Measurements from ENCODE around the gene COMMD8. TPM values are rescaled to one million over a fixed set of nuclear protein-coding genes. Genes with fewer than 3 reads are reported as not detected.

Gene COMMD8
- total RNA-seq, 3 donors from 2014 or later (not counting 1 experiment from before 2014, with no cell fraction given) = 12.3 to 19.6 (median 13.1) TPM

DNA sequence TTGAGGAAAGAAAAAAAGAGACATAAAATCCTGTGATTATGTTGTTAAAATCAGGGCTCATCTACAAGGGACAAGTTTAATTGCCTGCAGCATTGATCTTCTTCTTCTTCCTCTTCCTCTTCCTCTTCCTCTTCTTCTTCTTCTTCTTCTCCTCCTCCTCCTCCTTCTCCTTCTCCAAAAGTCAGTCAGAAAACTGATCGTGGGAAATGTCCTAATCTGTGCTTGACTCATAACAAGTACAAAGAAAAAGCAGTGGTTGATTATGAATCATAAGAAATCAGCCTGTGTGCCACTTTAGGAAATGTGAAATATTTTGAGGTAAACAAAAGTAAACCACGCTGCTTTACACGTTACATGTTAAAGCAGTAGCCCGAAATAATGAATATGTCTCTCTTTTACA lies 18.8 kb upstream of the COMMD8 start:
- no peak overlapping the region for H3K4me3 ChIP-seq (ENCODE audit: low read length)
- Mint-ChIP-seq H3K9me3 (no peaks in the 10 kb centered on the region), H3K27me3 (ENCODE audit: low read depth in 2 of 2) (no peaks in the 10 kb centered on the region), H3K4me1 (peaks cover 25 to 26% of the 10 kb centered on the region in 2 donors), H3K4me3 (no peak overlapping the region), H3K36me3 (no peaks in the 10 kb centered on the region), H3K27ac (peak overlapping the region; percentile 14 to 58)
- intact Hi-C loops (cut with micrococcal nuclease) = no loop called here
- no peaks in the 10 kb centered on the region for H3K9me3 ChIP-seq (ENCODE audit: control insufficient read depth, insufficient read depth, low read length)
- DNase-seq (peak in 1 of 2 donors; percentile 7), ATAC-seq (peak in 1 of 3 donors; percentile 12)
- no peaks in the 10 kb centered on the region for H3K27me3 ChIP-seq (ENCODE audit: control insufficient read depth, insufficient read depth, low read length)
- H3K27ac ChIP-seq (ENCODE audit: low read length) = no peak overlapping the region
- TF ChIP-seq, protein P1, sequence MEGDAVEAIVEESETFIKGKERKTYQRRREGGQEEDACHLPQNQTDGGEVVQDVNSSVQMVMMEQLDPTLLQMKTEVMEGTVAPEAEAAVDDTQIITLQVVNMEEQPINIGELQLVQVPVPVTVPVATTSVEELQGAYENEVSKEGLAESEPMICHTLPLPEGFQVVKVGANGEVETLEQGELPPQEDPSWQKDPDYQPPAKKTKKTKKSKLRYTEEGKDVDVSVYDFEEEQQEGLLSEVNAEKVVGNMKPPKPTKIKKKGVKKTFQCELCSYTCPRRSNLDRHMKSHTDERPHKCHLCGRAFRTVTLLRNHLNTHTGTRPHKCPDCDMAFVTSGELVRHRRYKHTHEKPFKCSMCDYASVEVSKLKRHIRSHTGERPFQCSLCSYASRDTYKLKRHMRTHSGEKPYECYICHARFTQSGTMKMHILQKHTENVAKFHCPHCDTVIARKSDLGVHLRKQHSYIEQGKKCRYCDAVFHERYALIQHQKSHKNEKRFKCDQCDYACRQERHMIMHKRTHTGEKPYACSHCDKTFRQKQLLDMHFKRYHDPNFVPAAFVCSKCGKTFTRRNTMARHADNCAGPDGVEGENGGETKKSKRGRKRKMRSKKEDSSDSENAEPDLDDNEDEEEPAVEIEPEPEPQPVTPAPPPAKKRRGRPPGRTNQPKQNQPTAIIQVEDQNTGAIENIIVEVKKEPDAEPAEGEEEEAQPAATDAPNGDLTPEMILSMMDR (IDR thresholded peaks at IDR 0.05) = no peak
- H3K4me1 ChIP-seq (ENCODE audit: control insufficient read depth, insufficient read depth, low read length) = peaks cover 4% of the 10 kb centered on the region
- H3K36me3 ChIP-seq (ENCODE audit: control insufficient read depth, insufficient read depth, low read length) = no peaks in the 10 kb centered on the region
- WGBS (ENCODE audit: insufficient coverage) = 14% methylated on average over 1 of the region's 4 CpGs

GRCh38 chr4:47478804-47479203 lies 15.3 kb upstream of the COMMD8 start:
- H3K27me3 ChIP-seq (ENCODE audit: control insufficient read depth, insufficient read depth, low read length) = no peaks in the 10 kb centered on the region
- no peak overlapping the region for H3K27ac ChIP-seq (ENCODE audit: low read length)
- H3K4me3 ChIP-seq (ENCODE audit: low read length) = no peak overlapping the region
- intact Hi-C loops (cut with micrococcal nuclease) = no loop called here
- WGBS (ENCODE audit: insufficient coverage) = 91% methylated on average over 4 of the region's 4 CpGs
- no peaks in the 10 kb centered on the region for H3K9me3 ChIP-seq (ENCODE audit: control insufficient read depth, insufficient read depth, low read length)
- ATAC-seq = no peak
- no peaks in the 10 kb centered on the region for H3K27me3 Mint-ChIP-seq (ENCODE audit: low read depth in 2 of 2)
- no peak overlapping the region for H3K27ac Mint-ChIP-seq
- no peaks in the 10 kb centered on the region for H3K36me3 ChIP-seq (ENCODE audit: control insufficient read depth, insufficient read depth, low read length)
- no peak overlapping the region for H3K4me3 Mint-ChIP-seq
- H3K4me1 ChIP-seq (ENCODE audit: control insufficient read depth, insufficient read depth, low read length) = no peaks in the 10 kb centered on the region
- no peak for DNase-seq
- TF ChIP-seq, protein P1 (IDR thresholded peaks at IDR 0.05) = no peak
- H3K36me3 Mint-ChIP-seq = no peaks in the 10 kb centered on the region
- peaks cover 5 to 6% of the 10 kb centered on the region in 2 donors for H3K4me1 Mint-ChIP-seq
- H3K9me3 Mint-ChIP-seq = no peaks in the 10 kb centered on the region

DNA sequence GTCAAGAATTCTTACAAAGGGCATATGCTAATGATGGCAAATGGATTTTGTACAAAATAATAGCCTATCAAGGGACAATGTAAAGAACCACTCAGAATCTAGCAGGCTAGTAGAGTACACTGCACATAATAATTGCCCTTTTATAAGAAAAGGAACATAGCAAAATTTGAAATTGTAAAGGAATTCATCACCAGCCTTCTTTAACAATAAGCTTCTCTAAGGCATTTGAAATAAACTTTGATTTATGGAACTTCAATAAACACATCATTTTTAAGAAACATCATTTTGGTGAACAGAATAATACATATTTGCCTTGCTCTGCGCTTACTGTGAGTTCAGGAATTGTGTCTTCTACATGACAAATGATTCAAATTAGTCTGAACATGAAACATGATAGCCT lies 11.9 kb upstream of the COMMD8 start:
- H3K27me3 Mint-ChIP-seq (ENCODE audit: low read depth in 2 of 2) = peaks cover 0 to 3% of the 10 kb centered on the region in 2 donors
- Histone ChIP-seq H3K27me3 (ENCODE audit: control insufficient read depth, insufficient read depth, low read length) (no peaks in the 10 kb centered on the region), H3K36me3 (ENCODE audit: control insufficient read depth, insufficient read depth, low read length) (no peaks in the 10 kb centered on the region), H3K27ac (ENCODE audit: low read length) (no peak overlapping the region), H3K9me3 (ENCODE audit: control insufficient read depth, insufficient read depth, low read length) (no peaks in the 10 kb centered on the region), H3K4me3 (ENCODE audit: low read length) (no peak overlapping the region), H3K4me1 (ENCODE audit: control insufficient read depth, insufficient read depth, low read length) (no peaks in the 10 kb centered on the region)
- ATAC-seq (no peak), DNase-seq (no peak)
- no peak overlapping the region for H3K27ac Mint-ChIP-seq
- intact Hi-C loops (cut with micrococcal nuclease) = no loop called here
- H3K4me3 Mint-ChIP-seq = no peak overlapping the region
- TF ChIP-seq, protein P1 (IDR thresholded peaks at IDR 0.05) = no peak
- no peaks in the 10 kb centered on the region for H3K4me1 Mint-ChIP-seq
- no peaks in the 10 kb centered on the region for H3K9me3 Mint-ChIP-seq
- no peaks in the 10 kb centered on the region for H3K36me3 Mint-ChIP-seq
- 100% methylated on average over 1 of the region's 1 CpG for WGBS (ENCODE audit: insufficient coverage)

DNA sequence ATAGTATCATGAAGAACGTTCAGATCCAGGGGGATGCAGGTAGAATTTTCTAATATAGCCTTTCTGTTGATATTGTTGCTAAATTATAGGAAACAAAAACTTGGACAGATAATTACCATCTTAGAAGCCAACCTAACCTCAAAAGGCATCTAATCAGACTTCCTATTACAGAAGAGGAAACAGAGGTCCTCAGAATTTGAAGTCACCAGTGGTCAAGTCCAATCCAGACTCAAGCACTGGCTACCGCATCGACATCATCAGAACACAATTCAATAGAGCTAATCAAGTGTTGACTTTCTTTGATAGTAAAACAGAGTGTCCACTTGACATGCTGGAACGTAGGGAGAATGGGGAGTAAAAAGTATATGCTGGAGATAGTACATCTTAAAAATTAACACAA lies 11.3 kb upstream of the COMMD8 start:
- no peaks in the 10 kb centered on the region for H3K4me1 ChIP-seq (ENCODE audit: control insufficient read depth, insufficient read depth, low read length)
- H3K27ac Mint-ChIP-seq = no peak overlapping the region

More for the DNA sequence above, 11.3 kb upstream of the COMMD8 start:
- intact Hi-C loops (cut with micrococcal nuclease) = no loop called here
- 100% methylated on average over 2 of the region's 4 CpGs for WGBS (ENCODE audit: insufficient coverage)
- Histone ChIP-seq H3K9me3 (ENCODE audit: control insufficient read depth, insufficient read depth, low read length) (no peaks in the 10 kb centered on the region), H3K36me3 (ENCODE audit: control insufficient read depth, insufficient read depth, low read length) (no peaks in the 10 kb centered on the region), H3K27me3 (ENCODE audit: control insufficient read depth, insufficient read depth, low read length) (no peaks in the 10 kb centered on the region), H3K27ac (ENCODE audit: low read length) (no peak overlapping the region), H3K4me3 (ENCODE audit: low read length) (no peak overlapping the region)
- TF ChIP-seq, protein P1 (IDR thresholded peaks at IDR 0.05) = no peak
- Mint-ChIP-seq H3K9me3 (no peaks in the 10 kb centered on the region), H3K4me1 (no peaks in the 10 kb centered on the region), H3K27me3 (ENCODE audit: low read depth in 2 of 2) (peaks cover 0 to 3% of the 10 kb centered on the region in 2 donors), H3K36me3 (no peaks in the 10 kb centered on the region), H3K4me3 (no peak overlapping the region)
- ATAC-seq = peak in 1 of 3 donors; percentile 79
- DNase-seq = no peak

Data from natural killer cell (primary cell).